Neuronal stem cell (in vitro differentiated cells): ENCODE results near the gene SDHD.

Experiments used
- DNase-seq: peaks from one replicate; pipeline ENCODE4 v3.0.0-alpha.2; 2013; ENCODE audit warnings: low spot score
- H2AFZ ChIP-seq: one replicate; pipeline ENCODE4 v1.6.1; 2013; ENCODE audit warnings: mild to moderate bottlenecking, low read length, inconsistent platforms
- H2AK5ac ChIP-seq: 2 replicates; pipeline ENCODE4 v1.6.1; 2013; ENCODE audit warnings: low read depth, mild to moderate bottlenecking, inconsistent platforms, low read length, moderate library complexity, mixed read lengths
- H2BK120ac ChIP-seq: 2 replicates; pipeline ENCODE4 v1.6.1; 2013; ENCODE audit warnings: low read depth, mild to moderate bottlenecking, inconsistent platforms, low read length, moderate library complexity, mixed read lengths
- H2BK12ac ChIP-seq: one replicate; pipeline ENCODE4 v1.6.1; 2013; ENCODE audit warnings: low read length, inconsistent platforms
- H2BK15ac ChIP-seq: 2 replicates; pipeline ENCODE4 v1.6.1; 2013; ENCODE audit warnings: mild to moderate bottlenecking, low read length, inconsistent platforms, mixed read lengths
- H2BK5ac ChIP-seq: one replicate; pipeline ENCODE4 v1.6.1; 2013; ENCODE audit warnings: inconsistent platforms, mild to moderate bottlenecking, low read length, moderate library complexity
- H3K14ac ChIP-seq: one replicate; pipeline ENCODE4 v1.6.1; 2013; ENCODE audit warnings: low read length, inconsistent platforms
- H3K18ac ChIP-seq: 2 replicates; pipeline ENCODE4 v1.6.1; 2013; ENCODE audit warnings: low read length, inconsistent platforms
- H3K23ac ChIP-seq: 2 replicates; pipeline ENCODE4 v1.6.1; 2013; ENCODE audit warnings: low read depth, mild to moderate bottlenecking, mixed read lengths, low read length, inconsistent platforms; ENCODE audit not compliant: poor library complexity
- H3K27ac ChIP-seq: replicated peaks from 3 replicates; pipeline ENCODE4 v1.5.1; 2013; ENCODE audit warnings: low read length, inconsistent platforms
- H3K27me3 ChIP-seq, 3 experiments: 2 replicates each; pipeline ENCODE4 v1.6.1; 2013; ENCODE audit warnings: low read length in 3 of 3, mild to moderate bottlenecking in 2 of 3, inconsistent platforms in 1 of 3, low read depth in 1 of 3, mixed read lengths in 1 of 3, moderate library complexity in 1 of 3; ENCODE audit not compliant: control insufficient read depth in 3 of 3, insufficient read depth in 3 of 3
- H3K36me3 ChIP-seq, 2 donors: replicated peaks in 1 of 2; 2 replicates each; pipeline ENCODE4 v1.6.1; 2013; ENCODE audit warnings: low read length in 2 of 2; ENCODE audit not compliant: control insufficient read depth in 2 of 2, insufficient read depth in 2 of 2
- H3K4ac ChIP-seq: 2 replicates; pipeline ENCODE4 v1.6.1; 2013; ENCODE audit warnings: inconsistent platforms, mild to moderate bottlenecking, low read length, moderate library complexity
- H3K4me1 ChIP-seq, 2 donors: 1 replicate in 1 of 2; 2 replicates in 1 of 2; pipeline ENCODE4 v1.6.1; 2013; ENCODE audit warnings: low read length in 2 of 2, low read depth in 1 of 2; ENCODE audit not compliant: control insufficient read depth in 2 of 2, insufficient read depth in 1 of 2
- H3K4me2 ChIP-seq: one replicate; pipeline ENCODE4 v1.6.1; 2013; ENCODE audit warnings: mild to moderate bottlenecking, low read length, inconsistent platforms; ENCODE audit not compliant: insufficient read depth, poor library complexity, severe bottlenecking
- H3K4me3 ChIP-seq, 2 donors: 2 replicates each; pipeline ENCODE4 v1.5.1; 2013; ENCODE audit warnings: low read length in 2 of 2, mild to moderate bottlenecking in 2 of 2, inconsistent platforms in 1 of 2, moderate library complexity in 1 of 2
- H3K79me1 ChIP-seq: one replicate; pipeline ENCODE4 v1.6.1; 2013; ENCODE audit warnings: low read depth, mild to moderate bottlenecking, inconsistent platforms, low read length, moderate library complexity
- H3K9ac ChIP-seq: one replicate; pipeline ENCODE4 v1.6.1; 2013; ENCODE audit warnings: mild to moderate bottlenecking, low read depth, low read length, inconsistent platforms; ENCODE audit not compliant: poor library complexity
- H3K9me3 ChIP-seq, 2 donors: replicated peaks in 1 of 2; 2 replicates each; pipeline versions ENCODE3 to v1.6.1; 2013; ENCODE audit warnings: low read length in 2 of 2, mild to moderate bottlenecking in 2 of 2, inconsistent platforms in 1 of 2, low read depth in 1 of 2, mixed read lengths in 1 of 2, moderate library complexity in 1 of 2; ENCODE audit not compliant: control insufficient read depth in 2 of 2, insufficient read depth in 1 of 2
- H4K8ac ChIP-seq: one replicate; pipeline ENCODE4 v1.6.1; 2013; ENCODE audit warnings: low read depth, mild to moderate bottlenecking, inconsistent platforms, low read length, moderate library complexity
- H4K91ac ChIP-seq: one replicate; pipeline ENCODE4 v1.6.1; 2013; ENCODE audit warnings: low read length, low read depth, mild to moderate bottlenecking, inconsistent platforms; ENCODE audit not compliant: poor library complexity
- WGBS, 2 donors: extraction: QIAGEN DNeasy Blood & Tissue Kit; methylation state at CpG; one replicate each; pipeline ENCODE4 v1.1.7; 2013; ENCODE audit warnings: missing lambda C conversion rate in 2 of 2, mixed read lengths in 1 of 2; ENCODE audit not compliant: insufficient read length in 2 of 2, insufficient replicate concordance in 1 of 2; ENCODE audit errors: extremely low coverage in 2 of 2; 5-methylcytosine and 5-hydroxymethylcytosine counted together

SDHD gene

DNA sequence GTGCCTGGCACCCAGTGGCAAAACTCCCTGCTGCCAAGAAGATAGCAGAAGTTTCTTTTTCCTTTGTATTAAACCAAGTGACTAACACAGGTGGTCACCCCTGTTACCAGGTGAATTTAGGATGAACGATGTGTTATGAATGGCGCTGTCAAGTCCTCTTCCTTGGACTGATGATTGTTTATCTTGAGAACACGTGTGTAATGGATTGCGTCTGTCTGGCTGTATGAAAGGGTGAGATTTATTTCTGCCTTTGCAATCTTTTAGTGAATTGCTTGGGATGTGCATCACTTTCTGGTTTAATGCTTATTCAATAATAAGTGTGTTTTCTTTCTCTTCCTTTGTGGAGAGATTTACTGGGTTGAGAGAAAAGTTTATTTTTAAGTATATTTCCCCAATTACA is 36.5 kb downstream of the SDHD start:
- WGBS, 2 donors: no CpG with 5 or more reads among the region's 4 CpGs
- no peak overlapping the region for H4K8ac ChIP-seq
- H3K18ac ChIP-seq: no peak overlapping the region
- no peak overlapping the region for H2AFZ ChIP-seq
- no peaks in the 10 kb centered on the region for H3K9me3 ChIP-seq
- no peak overlapping the region for H3K27ac ChIP-seq
- H3K27me3 ChIP-seq: no peaks in the 10 kb centered on the region
- H3K9ac ChIP-seq: no peak overlapping the region
- H3K23ac ChIP-seq: no peak overlapping the region
- H2BK12ac ChIP-seq: no peak overlapping the region
- H2BK5ac ChIP-seq: no peak overlapping the region
- no peak overlapping the region for H2BK120ac ChIP-seq
- no peak overlapping the region for H3K14ac ChIP-seq
- H2AK5ac ChIP-seq: no peak overlapping the region
- DNase-seq: no peak
- H3K4me1 ChIP-seq: no peaks in the 10 kb centered on the region
- H4K91ac ChIP-seq: no peak overlapping the region
- H3K4me2 ChIP-seq: no peak overlapping the region
- no peak overlapping the region for H2BK15ac ChIP-seq
- H3K79me1 ChIP-seq: no peaks in the 10 kb centered on the region
- H3K4me3 ChIP-seq: no peak overlapping the region
- no peaks in the 10 kb centered on the region for H3K36me3 ChIP-seq
- H3K4ac ChIP-seq: no peak overlapping the region

- no peak overlapping the region for H3K4me2 ChIP-seq
- no peak overlapping the region for H3K14ac ChIP-seq
- H2BK5ac ChIP-seq: no peak overlapping the region
- no peak overlapping the region for H3K27ac ChIP-seq
- H2BK120ac ChIP-seq: no peak overlapping the region
- H3K27me3 ChIP-seq: no peaks in the 10 kb centered on the region
- no peak overlapping the region for H3K23ac ChIP-seq
- no peak overlapping the region for H2BK15ac ChIP-seq
- no peak overlapping the region for H3K4me3 ChIP-seq
- H4K8ac ChIP-seq: no peak overlapping the region
- no peak overlapping the region for H2AK5ac ChIP-seq
- no peak overlapping the region for H2AFZ ChIP-seq
- no peaks in the 10 kb centered on the region for H3K4me1 ChIP-seq
- H2BK12ac ChIP-seq: no peak overlapping the region
- no peaks in the 10 kb centered on the region for H3K36me3 ChIP-seq
- no peak overlapping the region for H3K18ac ChIP-seq
- H3K4ac ChIP-seq: no peak overlapping the region
- no peak for DNase-seq
- no peaks in the 10 kb centered on the region for H3K9me3 ChIP-seq
- no peaks in the 10 kb centered on the region for H3K79me1 ChIP-seq
- no CpG with 5 or more reads among the region's 2 CpGs for WGBS, 2 donors
- H3K9ac ChIP-seq: no peak overlapping the region
- no peak overlapping the region for H4K91ac ChIP-seq
Observed at GRCh38 chr11:112127056-112127455, 40.4 kb downstream of the SDHD start.

DNA sequence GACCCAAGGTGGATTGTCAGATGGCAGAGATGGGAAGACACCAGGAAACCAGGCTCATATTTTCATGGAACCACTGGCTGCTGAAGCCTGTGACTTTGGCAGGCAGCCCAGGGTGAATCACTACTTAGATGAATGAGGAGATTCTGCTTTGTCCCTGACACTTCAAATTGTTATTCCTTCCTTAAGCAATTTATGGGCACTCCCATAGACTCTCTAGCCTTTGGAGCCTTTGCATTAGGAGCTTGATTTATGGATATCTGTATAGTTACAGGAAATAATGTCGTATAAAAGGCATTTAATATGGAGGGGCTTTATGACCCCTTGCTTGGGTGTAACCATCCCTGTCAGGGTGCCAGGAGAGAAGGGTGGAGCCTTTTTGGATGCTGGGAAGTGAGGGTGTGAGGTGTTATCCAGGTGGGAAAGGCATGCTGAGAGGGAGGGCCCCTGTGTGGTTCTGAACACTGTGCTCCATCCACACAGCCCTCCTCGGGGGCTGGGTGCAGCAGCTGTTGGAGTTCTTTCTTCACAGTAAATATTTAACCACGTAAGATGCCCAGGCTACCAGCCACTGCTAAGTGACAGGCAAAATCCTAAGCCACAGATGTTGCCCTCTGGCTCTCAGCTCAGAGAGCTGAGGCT is 41.9 kb downstream of the SDHD start:
- WGBS, 2 donors: no CpG with 5 or more reads among the region's 3 CpGs
- Histone ChIP-seq H3K36me3 (no peaks in the 10 kb centered on the region), H2BK120ac (no peak overlapping the region), H3K18ac (no peak overlapping the region), H2BK5ac (no peak overlapping the region), H4K91ac (no peak overlapping the region), H3K4ac (no peak overlapping the region), H2AFZ (no peak overlapping the region), H3K23ac (no peak overlapping the region), H4K8ac (no peak overlapping the region), H3K4me3 (no peak overlapping the region), H3K9ac (no peak overlapping the region), H2AK5ac (no peak overlapping the region), H2BK15ac (no peak overlapping the region), H3K27me3 (no peaks in the 10 kb centered on the region), H2BK12ac (no peak overlapping the region), H3K79me1 (no peaks in the 10 kb centered on the region), H3K4me2 (no peak overlapping the region), H3K27ac (no peak overlapping the region), H3K14ac (no peak overlapping the region), H3K9me3 (no peaks in the 10 kb centered on the region), H3K4me1 (no peaks in the 10 kb centered on the region)
- no peak for DNase-seq

- no peak for DNase-seq
- WGBS, 2 donors: no CpG with 5 or more reads among the region's 5 CpGs
Observed at GRCh38 chr11:112129656-112130055, 43.0 kb downstream of the SDHD start.

More at GRCh38 chr11:112129656-112130055, 43.0 kb downstream of the SDHD start:
- H3K4me1 ChIP-seq: no peaks in the 10 kb centered on the region
- no peak overlapping the region for H3K4me3 ChIP-seq
- H3K23ac ChIP-seq: no peak overlapping the region
- H3K4me2 ChIP-seq: no peak overlapping the region
- no peak overlapping the region for H2AFZ ChIP-seq
- no peak overlapping the region for H2BK15ac ChIP-seq
- no peak overlapping the region for H2BK120ac ChIP-seq
- H4K8ac ChIP-seq: no peak overlapping the region
- H3K36me3 ChIP-seq: no peaks in the 10 kb centered on the region
- no peaks in the 10 kb centered on the region for H3K27me3 ChIP-seq
- H3K14ac ChIP-seq: no peak overlapping the region
- no peak overlapping the region for H4K91ac ChIP-seq
- no peak overlapping the region for H3K27ac ChIP-seq
- H3K9me3 ChIP-seq: no peaks in the 10 kb centered on the region
- H3K9ac ChIP-seq: no peak overlapping the region
- H3K18ac ChIP-seq: no peak overlapping the region
- H3K79me1 ChIP-seq: no peaks in the 10 kb centered on the region
- H2BK12ac ChIP-seq: no peak overlapping the region
- H2AK5ac ChIP-seq: no peak overlapping the region
- H2BK5ac ChIP-seq: no peak overlapping the region
- no peak overlapping the region for H3K4ac ChIP-seq
